Keratinocyte (primary cell): ENCODE results near the gene KRTAP2-1. TPM values are rescaled to one million over a fixed set of nuclear protein-coding genes. Genes with fewer than 3 reads are reported as not detected.
A peak's percentile ranks its signal among the peaks of the same experiment; 100 is the strongest.

Source experiments
- DNase-seq: peaks from one replicate; pipeline ENCODE4 v3.0.0-alpha.2; 2011; ENCODE audit warnings: low read depth, missing footprints, low spot score
- FAIRE-seq: peaks from 2 replicates; lab custom pipeline; 2011; peaks lifted over from hg19 to GRCh38; lab: Jason Lieb, UNC
- H2AFZ ChIP-seq: 2 replicates; pipeline ENCODE4 v1.6.0; 2012; ENCODE audit warnings: low read length, control low read depth, inconsistent platforms; ENCODE audit not compliant: control insufficient read depth
- H3K27ac ChIP-seq: 2 replicates; pipeline ENCODE4 v1.5.1; 2011; ENCODE audit warnings: low read length; ENCODE audit not compliant: control insufficient read depth, insufficient read depth
- H3K27me3 ChIP-seq: 3 replicates; pipeline ENCODE4 v1.6.0; 2011; ENCODE audit warnings: low read length; ENCODE audit not compliant: control insufficient read depth, insufficient read depth; ENCODE audit errors: extremely low read depth
- H3K36me3 ChIP-seq, 2 experiments: 2 replicates in 1 of 2; 3 replicates in 1 of 2; pipeline ENCODE4 v1.5.1; 2011; ENCODE audit warnings: low read length in 2 of 2, mild to moderate bottlenecking in 1 of 2; ENCODE audit not compliant: control insufficient read depth in 2 of 2, insufficient read depth in 2 of 2; ENCODE audit errors: extremely low read depth in 1 of 2
- H3K4me1 ChIP-seq: 3 replicates; pipeline ENCODE4 v1.5.1; 2011; ENCODE audit warnings: low read length; ENCODE audit not compliant: control insufficient read depth, insufficient read depth; ENCODE audit errors: extremely low read depth
- H3K4me2 ChIP-seq: 3 replicates; pipeline ENCODE4 v1.6.0; 2011; ENCODE audit warnings: low read depth, low read length; ENCODE audit not compliant: control insufficient read depth, insufficient read depth; ENCODE audit errors: extremely low read depth
- H3K4me3 ChIP-seq, 3 experiments: fragments of 200-600 bp in 1 of 3; sonication (generic) in 1 of 3; 2 replicates in 2 of 3; 3 replicates in 1 of 3; pipeline ENCODE4 v1.5.1; 2011 to 2016; ENCODE audit warnings: low read length in 3 of 3, mild to moderate bottlenecking in 3 of 3, control low read depth in 2 of 3, inconsistent platforms in 1 of 3, low read depth in 1 of 3, mixed read lengths in 1 of 3, mixed run types in 1 of 3, moderate library complexity in 1 of 3; ENCODE audit not compliant: control insufficient read depth in 2 of 3, insufficient read depth in 2 of 3; ENCODE audit errors: extremely low read depth in 1 of 3
- H3K79me2 ChIP-seq: 2 replicates; pipeline ENCODE4 v1.6.0; 2012; ENCODE audit warnings: low read length; ENCODE audit not compliant: control insufficient read depth, insufficient read depth
- H3K9ac ChIP-seq: 3 replicates; pipeline ENCODE4 v1.6.0; 2011; ENCODE audit warnings: low read length; ENCODE audit not compliant: control insufficient read depth, insufficient read depth; ENCODE audit errors: extremely low read depth
- H3K9me1 ChIP-seq: 3 replicates; pipeline ENCODE4 v1.6.0; 2011; ENCODE audit warnings: low read length; ENCODE audit not compliant: control insufficient read depth, insufficient read depth; ENCODE audit errors: extremely low read depth
- H3K9me3 ChIP-seq: 2 replicates; pipeline ENCODE4 v1.5.1; 2012; ENCODE audit warnings: low read depth, low read length; ENCODE audit not compliant: control insufficient read depth
- H4K20me1 ChIP-seq: 3 replicates; pipeline ENCODE4 v1.6.0; 2011; ENCODE audit warnings: low read length; ENCODE audit not compliant: control insufficient read depth, insufficient read depth; ENCODE audit errors: extremely low read depth
- CTCF ChIP-seq, 3 experiments: IDR thresholded peaks in 1 of 3; conservative IDR thresholded peaks in 1 of 3; optimal IDR thresholded peaks in 1 of 3; 2 replicates in 2 of 3; 3 replicates in 1 of 3; pipeline versions ENCODE3 to v1.5.1; 2011; ENCODE audit warnings: low read length in 3 of 3, mild to moderate bottlenecking in 3 of 3, moderate library complexity in 2 of 3, control low read depth in 1 of 3, inconsistent platforms in 1 of 3; ENCODE audit not compliant: insufficient read depth in 2 of 3; ENCODE audit errors: extremely low read depth in 1 of 3
- EZH2 ChIP-seq: IDR thresholded peaks from one replicate; pipeline ENCODE4 v1.6.1; 2012; ENCODE audit warnings: inconsistent platforms, mild to moderate bottlenecking, low read length, moderate library complexity
- dilution Hi-C: fragments of 300-500 bp; cut with MboI; formaldehyde crosslinking; loops from one replicate; pipeline ENCODE4 v1.7.0; 2020; ENCODE audit warnings: low sequenced_read_pairs; ENCODE audit not compliant: extremely low pct_ligation_motif_present
- polyA plus RNA-seq, 5 experiments: library from polyadenylated mRNA; depleted of rRNA in 3 of 5; stranded (reverse) in 3 of 5; stranded (forward) in 1 of 5; unstranded in 1 of 5; fragments of >200 nt; gene quantifications; 1 replicate in 1 of 5; 2 replicates in 3 of 5; 3 replicates in 1 of 5; pipeline versions ENCODE4 v1.2.1 to v1.2.3, GENCODE V29; 2011 to 2012; ENCODE audit warnings: missing spikeins in 2 of 5, low read depth in 1 of 5, low replicate concordance in 1 of 5

Gene KRTAP2-1
- polyA plus RNA-seq, 1 donor (not counting 4 experiments of a cell fraction or from before 2014, with no cell fraction given) = not detected

- no peak overlapping the region for H3K4me3 ChIP-seq
- H3K9me1 ChIP-seq = no peaks in the 10 kb centered on the region
These were observed 17.2 kb upstream of the KRTAP2-1 start for GRCh38 chr17:41064301-41064700.

GRCh38 chr17:41063449-41063848, 16.3 kb upstream of the KRTAP2-1 start:
- Histone ChIP-seq H2AFZ (no peak overlapping the region), H3K9ac (no peak overlapping the region), H3K4me3 (no peak overlapping the region), H3K9me3 (no peaks in the 10 kb centered on the region), H3K4me2 (no peak overlapping the region), H3K36me3 (no peaks in the 10 kb centered on the region), H4K20me1 (no peaks in the 10 kb centered on the region), H3K9me1 (no peaks in the 10 kb centered on the region), H3K27me3 (no peaks in the 10 kb centered on the region), H3K4me1 (peaks cover 46% of the 10 kb centered on the region), H3K27ac (no peak overlapping the region), H3K79me2 (no peaks in the 10 kb centered on the region)
- dilution Hi-C loops = no loop called here
- TF ChIP-seq CTCF (optimal IDR thresholded peaks at IDR 0.05 in 1 of 3, IDR thresholded peaks at IDR 0.05 in 1 of 3, conservative IDR thresholded peaks at IDR 0.05 in 1 of 3; ENCODE audit: extremely low read depth in 1 of 3, insufficient read depth in 2 of 3, low read length in 3 of 3) (no peak), EZH2 (no peak)
- DNase-seq (no peak), FAIRE-seq (peak; percentile 9)

More at GRCh38 chr17:41064301-41064700, 17.2 kb upstream of the KRTAP2-1 start:
- Histone ChIP-seq H3K9me3 (no peaks in the 10 kb centered on the region), H3K36me3 (no peaks in the 10 kb centered on the region), H3K9ac (no peak overlapping the region), H3K27me3 (no peaks in the 10 kb centered on the region), H3K4me2 (no peak overlapping the region), H4K20me1 (no peaks in the 10 kb centered on the region), H3K4me1 (peaks cover 45% of the 10 kb centered on the region), H2AFZ (no peak overlapping the region), H3K27ac (no peak overlapping the region), H3K79me2 (no peaks in the 10 kb centered on the region)
- TF ChIP-seq CTCF (optimal IDR thresholded peaks at IDR 0.05 in 1 of 3, IDR thresholded peaks at IDR 0.05 in 1 of 3, conservative IDR thresholded peaks at IDR 0.05 in 1 of 3; ENCODE audit: extremely low read depth in 1 of 3, insufficient read depth in 2 of 3, low read length in 3 of 3) (no peak), EZH2 (no peak)
- dilution Hi-C loops = no loop called here
- FAIRE-seq = no peak
- no peak for DNase-seq
